K562 (cell line): ENCODE results near the gene CERS3. TPM values are rescaled to one million over a fixed set of nuclear protein-coding genes. Genes with fewer than 3 reads are reported as not detected.

Experiments
- ATAC-seq: fragments of 200-7000 bp; cut with Tn5 transposase; 3 replicates; pipeline ENCODE4 v1.9.1; 2020; ENCODE audit warnings: moderate library complexity
- BruUV-seq: library from RNA; stranded (reverse); fragments of 400-500 nt; replicated peaks from 2 replicates; lab custom pipeline; 2021; lab: Mats Ljungman, UMichigan
- CTCF ChIA-PET: fragments of 300-600 bp; formaldehyde crosslinking; extraction: SDS; loops from one replicate; lab custom pipeline; 2021; ENCODE audit warnings: low intra/inter-chr PET ratio; lab: Yijun Ruan, JAX
- POLR2A ChIA-PET: fragments of 300-600, 350-650 bp; sonication (Branson Sonifier 250); formaldehyde crosslinking; extraction: SDS; loops from one replicate; lab custom pipeline; 2021; ENCODE audit warnings: antibody characterized with exemption, inconsistent platforms; lab: Yijun Ruan, JAX
- DNase-seq, 4 experiments: peaks; one replicate each; pipeline versions ENCODE4 v3.0.0 to v3.0.0-alpha.2; 2011 to 2018; ENCODE audit warnings: low spot score in 3 of 4, mixed read lengths in 3 of 4; ENCODE audit errors: extremely low read depth in 1 of 4
- FAIRE-seq: peaks from 2 replicates; lab custom pipeline; 2011; peaks lifted over from hg19 to GRCh38; lab: Jason Lieb, UNC
- H2AFZ ChIP-seq: 2 replicates; pipeline ENCODE4 v1.6.0; 2011; ENCODE audit warnings: low read depth, low read length, control low read depth, inconsistent platforms
- H3K27ac ChIP-seq: fragments of 200-600 bp; 3 replicates; pipeline ENCODE4 v1.8.0; 2011; ENCODE audit warnings: low read depth, mild to moderate bottlenecking, control low read depth, inconsistent platforms, low read length, moderate library complexity, mixed read lengths; ENCODE audit errors: extremely low read depth
- H3K27me3 ChIP-seq, 2 experiments: fragments of 300-600 bp in 1 of 2; 2 replicates in 1 of 2; 3 replicates in 1 of 2; pipeline versions ENCODE4 v1.6.0 to v1.8.0; 2011; ENCODE audit warnings: inconsistent platforms in 2 of 2, low read length in 2 of 2, mild to moderate bottlenecking in 1 of 2, mixed read lengths in 1 of 2, moderate library complexity in 1 of 2; ENCODE audit not compliant: control insufficient read depth in 2 of 2, insufficient read depth in 2 of 2
- H3K36me3 ChIP-seq: fragments of 300-600 bp; 3 replicates; pipeline ENCODE4 v1.8.0; 2011; ENCODE audit warnings: mild to moderate bottlenecking, low read length, inconsistent platforms; ENCODE audit not compliant: control insufficient read depth, insufficient read depth
- H3K4me1 ChIP-seq, 2 experiments: fragments of 200-600 bp in 1 of 2; replicated peaks in 1 of 2; 2 replicates in 1 of 2; 3 replicates in 1 of 2; pipeline versions ENCODE4 v1.5.1 to v1.8.0; 2011; ENCODE audit warnings: inconsistent platforms in 2 of 2, low read length in 2 of 2, mild to moderate bottlenecking in 1 of 2, mixed read lengths in 1 of 2, moderate library complexity in 1 of 2; ENCODE audit not compliant: control insufficient read depth in 2 of 2, insufficient read depth in 2 of 2
- H3K4me2 ChIP-seq: 2 replicates; pipeline ENCODE4 v1.6.1; 2011; ENCODE audit warnings: low read length, control low read depth, inconsistent platforms, mixed read lengths; ENCODE audit not compliant: insufficient read depth
- H3K4me3 ChIP-seq: fragments of 200-600 bp; sonication (generic), shearing (Covaris generic); 2 replicates; pipeline ENCODE4 v1.5.1; 2016; ENCODE audit warnings: control low read depth, inconsistent platforms
- H3K79me2 ChIP-seq: fragments of 200-600 bp; 3 replicates; pipeline ENCODE4 v1.8.0; 2011; ENCODE audit warnings: low read length, inconsistent platforms; ENCODE audit not compliant: control insufficient read depth, insufficient read depth
- H3K9ac ChIP-seq, 2 experiments: 2 replicates each; pipeline versions ENCODE4 v1.6.0 to v1.6.1; 2011; ENCODE audit warnings: low read depth in 2 of 2, low read length in 2 of 2, control low read depth in 1 of 2, inconsistent platforms in 1 of 2, mild to moderate bottlenecking in 1 of 2, mixed read lengths in 1 of 2; ENCODE audit not compliant: insufficient read depth in 1 of 2
- H3K9me1 ChIP-seq: one replicate; pipeline ENCODE4 v1.6.0; 2011; ENCODE audit warnings: inconsistent platforms, mild to moderate bottlenecking, low read length, moderate library complexity; ENCODE audit not compliant: control insufficient read depth, insufficient read depth
- H3K9me3 ChIP-seq: replicated peaks from 2 replicates; pipeline ENCODE4 v1.5.1; 2011; ENCODE audit warnings: low read depth, low read length, inconsistent platforms; ENCODE audit not compliant: control insufficient read depth, insufficient read depth
- H4K20me1 ChIP-seq: replicated peaks from 2 replicates; pipeline ENCODE4 v1.6.1; 2011; ENCODE audit warnings: low read length, inconsistent platforms, mixed read lengths; ENCODE audit not compliant: control insufficient read depth, insufficient read depth
- GABPA ChIP-seq: fragments of 200-800 bp; sonication (Bioruptor generic); conservative IDR thresholded peaks from 2 replicates; pipeline ENCODE4 v1.6.1; 2016; ENCODE audit warnings: low read depth, missing genetic modification characterization, missing compliant biosample characterization
- GATAD2A ChIP-seq: fragments of 450-650 bp; IDR thresholded peaks from 2 replicates; pipeline ENCODE4 v1.6.1; 2017
- ID3 ChIP-seq, 2 experiments: fragments of 250-450 bp in 1 of 2; fragments of 450-650 bp in 1 of 2; sonication (Bioruptor Pico) in 1 of 2; IDR thresholded peaks; 2 replicates each; pipeline versions ENCODE4 v1.6.1 to v1.8.0; 2016 to 2021; ENCODE audit warnings: mild to moderate bottlenecking in 2 of 2, moderate library complexity in 2 of 2, missing compliant biosample characterization in 1 of 2, missing genetic modification characterization in 1 of 2
- MLX ChIP-seq, 2 experiments: fragments of 450-650 bp in 1 of 2; sonication (generic) in 1 of 2; formaldehyde crosslinking; conservative IDR thresholded peaks; 2 replicates each; pipeline versions ENCODE4 v1.4.0 to v1.8.1; 2020 to 2022; ENCODE audit warnings: mild to moderate bottlenecking in 1 of 2, missing genetic modification reagents in 1 of 2
- WGBS: fragments of 100-300 bp; shearing (Covaris generic); methylation state at CpG from one replicate; pipeline ENCODE4 v1.1.6; 2016; ENCODE audit warnings: low coverage, mixed read lengths; ENCODE audit not compliant: insufficient coverage; ENCODE audit errors: missing lambda C conversion rate; 5-methylcytosine and 5-hydroxymethylcytosine counted together
- in situ Hi-C: fragments of 300-500 bp; cut with MboI; formaldehyde crosslinking; loops from 4 replicates; pipeline ENCODE4 v1.15.0; 2018; ENCODE audit warnings: inconsistent platforms, mixed read lengths
- intact Hi-C: fragments of 100-400 bp; cut with micrococcal nuclease; formaldehyde crosslinking; loops from 2 replicates; pipeline ENCODE4 v1.14.2; 2022
- polyA plus RNA-seq, 8 experiments: library from polyadenylated mRNA; depleted of rRNA in 4 of 8; stranded (reverse) in 5 of 8; unstranded in 3 of 8; fragments of >200 nt; fragmentation: Nextera tagmentation in 2 of 8; fragmentation: Illumina TruSeq in 1 of 8; extraction: Ambion mirVana in 2 of 8; extraction: Trizol in 1 of 8; gene quantifications; 2 replicates each; pipeline versions ENCODE4 v1.2.1 to v1.2.3, GENCODE V29; 2011 to 2014; ENCODE audit warnings: inconsistent platforms in 1 of 8, missing spikeins in 1 of 8
- total RNA-seq, 7 experiments: library from RNA; depleted of rRNA in 6 of 7; stranded (reverse); fragments of >200 nt in 6 of 7; fragmentation: Illumina TruSeq in 2 of 7; extraction: Trizol in 2 of 7; gene quantifications; 2 replicates each; pipeline versions ENCODE4 v1.2.1 to v1.2.3, GENCODE V29; 2011 to 2021; ENCODE audit warnings: low replicate concordance in 1 of 7

The CERS3 gene
- total and polyA plus RNA-seq, 9 of the 15 experiments (the other 6 are each of a cell fraction or from before 2014, with no cell fraction given): not detected

DNA sequence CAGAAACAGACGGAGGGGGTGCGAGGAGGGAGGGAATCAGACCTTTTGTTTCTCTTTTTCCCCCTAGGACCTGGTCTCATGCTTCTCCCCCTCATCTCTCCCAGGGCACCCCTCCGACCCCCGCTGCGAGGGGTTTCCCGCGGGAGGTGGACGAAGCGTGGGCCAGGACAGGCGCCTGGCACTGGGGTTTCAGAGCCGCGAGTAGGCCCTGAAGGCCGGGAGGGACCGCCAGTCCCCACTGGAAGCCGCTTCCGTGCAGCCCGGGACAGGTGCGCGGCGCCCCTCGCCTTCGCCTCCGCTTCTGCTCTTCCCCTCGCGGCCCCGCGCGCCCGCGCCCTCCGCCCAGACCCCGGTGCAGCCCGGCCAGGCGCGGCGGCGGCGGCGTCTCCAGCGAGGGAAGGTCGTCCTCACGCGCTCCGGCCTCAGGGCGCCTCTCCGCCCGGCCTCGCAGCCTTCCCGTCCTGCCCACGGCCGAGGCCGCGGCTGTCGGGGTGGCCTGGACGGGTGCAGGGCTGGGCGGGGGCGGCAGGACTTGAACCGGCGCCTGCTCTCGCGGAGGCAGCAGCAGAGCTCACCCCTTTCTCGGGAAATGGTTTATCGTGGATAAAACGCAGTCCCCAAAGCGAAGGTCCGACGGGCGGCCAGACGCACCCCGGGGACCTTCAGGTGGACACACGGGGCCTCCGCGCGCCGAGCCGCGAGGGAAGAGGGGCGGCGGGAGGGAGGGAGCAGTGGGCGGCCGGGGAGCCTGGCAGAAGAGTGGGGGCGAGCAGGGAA lies 155.4 kb downstream of the CERS3 start:
- in situ Hi-C loops (no loop called here), intact Hi-C loops (no loop called here)
- DNase-seq (no peak), ATAC-seq (no peak), FAIRE-seq (no peak)
- Histone ChIP-seq H3K79me2 (no peaks in the 10 kb centered on the region), H3K4me2 (no peak overlapping the region), H3K4me3 (no peak overlapping the region), H3K27me3 (peaks cover 2 to 8% of the 10 kb centered on the region in 2 experiments; a peak in 2 of 5 replicates), H3K9me3 (no peaks in the 10 kb centered on the region), H2AFZ (no peak overlapping the region), H3K9me1 (no peaks in the 10 kb centered on the region), H3K36me3 (no peaks in the 10 kb centered on the region), H3K27ac (no peak overlapping the region), H3K9ac (no peak overlapping the region), H4K20me1 (no peaks in the 10 kb centered on the region), H3K4me1 (no peaks in the 10 kb centered on the region)
- WGBS: 2% methylated on average over 44 of the region's 82 CpGs
- CTCF ChIA-PET: no interaction called here
- no TSS peak for BruUV-seq
- TF ChIP-seq MLX (CRISPR knock-in tag; conservative IDR thresholded peaks at IDR 0.05): no peak
- TF ChIP-seq GABPA (tag): no peak
- no peak for TF ChIP-seq ID3 (CRISPR knock-in tag; IDR thresholded peaks at IDR 0.05)
- TF ChIP-seq ID3 (tag; IDR thresholded peaks at IDR 0.05): no peak
- TF ChIP-seq GATAD2A: no peak
- POLR2A ChIA-PET: no interaction called here
